HG02870 (cell line): ENCODE measurements around the gene SERPINB6.
"Not testable (repeated sequence)": the region's sequence is repeated elsewhere in the genome, so short reads cannot be mapped to it uniquely, and the experiment has no call there.

Experiments used
- ATAC-seq: cut with Tn5 transposase; IDR thresholded peaks from one replicate; pipeline ENCODE4 v1.9.1; 2021; ENCODE audit warnings: mild to moderate bottlenecking, moderate library complexity; ENCODE audit not compliant: unreplicated experiment

Gene SERPINB6

GRCh38 chr6:2917065-2917464 is 54.3 kb downstream of the SERPINB6 start:
- no peak for ATAC-seq

- no peak for ATAC-seq
Measured at GRCh38 chr6:2916158-2916925, 55.0 kb downstream of the SERPINB6 start.

GRCh38 chr6:2915150-2915549 is 56.2 kb downstream of the SERPINB6 start:
- no peak for ATAC-seq

GRCh38 chr6:2914318-2914660 is 57.1 kb downstream of the SERPINB6 start:
- no peak for ATAC-seq

GRCh38 chr6:2913621-2914317 is 57.6 kb downstream of the SERPINB6 start:
- ATAC-seq, result no peak

GRCh38 chr6:2911171-2911570 is 60.2 kb downstream of the SERPINB6 start:
- no peak for ATAC-seq

GRCh38 chr6:2909718-2910117 is 61.6 kb downstream of the SERPINB6 start:
- ATAC-seq, result no peak

GRCh38 chr6:2909051-2909606 is 62.2 kb downstream of the SERPINB6 start:
- ATAC-seq, result not testable (repeated sequence)

GRCh38 chr6:2908516-2908915 is 62.9 kb downstream of the SERPINB6 start:
- not testable (repeated sequence) for ATAC-seq

- peak; percentile 15 for ATAC-seq
Measured at GRCh38 chr6:2903411-2904185, 67.8 kb downstream of the SERPINB6 start.

- ATAC-seq, result not testable (repeated sequence)
Measured at GRCh38 chr6:2901645-2902502, 69.5 kb downstream of the SERPINB6 start.

- ATAC-seq, result no peak
Measured at GRCh38 chr6:2900821-2901644, 70.3 kb downstream of the SERPINB6 start.

- no peak for ATAC-seq
Measured at GRCh38 chr6:2900221-2900807, 71.1 kb downstream of the SERPINB6 start.

GRCh38 chr6:2899596-2899995 is 71.8 kb downstream of the SERPINB6 start:
- ATAC-seq, result peak; percentile 28
